ENCODE data around the gene SPX.

GRCh38 chr12:21545557-21545956, 19.5 kb downstream of the SPX start:
- TF ChIP-seq, protein P1, sequence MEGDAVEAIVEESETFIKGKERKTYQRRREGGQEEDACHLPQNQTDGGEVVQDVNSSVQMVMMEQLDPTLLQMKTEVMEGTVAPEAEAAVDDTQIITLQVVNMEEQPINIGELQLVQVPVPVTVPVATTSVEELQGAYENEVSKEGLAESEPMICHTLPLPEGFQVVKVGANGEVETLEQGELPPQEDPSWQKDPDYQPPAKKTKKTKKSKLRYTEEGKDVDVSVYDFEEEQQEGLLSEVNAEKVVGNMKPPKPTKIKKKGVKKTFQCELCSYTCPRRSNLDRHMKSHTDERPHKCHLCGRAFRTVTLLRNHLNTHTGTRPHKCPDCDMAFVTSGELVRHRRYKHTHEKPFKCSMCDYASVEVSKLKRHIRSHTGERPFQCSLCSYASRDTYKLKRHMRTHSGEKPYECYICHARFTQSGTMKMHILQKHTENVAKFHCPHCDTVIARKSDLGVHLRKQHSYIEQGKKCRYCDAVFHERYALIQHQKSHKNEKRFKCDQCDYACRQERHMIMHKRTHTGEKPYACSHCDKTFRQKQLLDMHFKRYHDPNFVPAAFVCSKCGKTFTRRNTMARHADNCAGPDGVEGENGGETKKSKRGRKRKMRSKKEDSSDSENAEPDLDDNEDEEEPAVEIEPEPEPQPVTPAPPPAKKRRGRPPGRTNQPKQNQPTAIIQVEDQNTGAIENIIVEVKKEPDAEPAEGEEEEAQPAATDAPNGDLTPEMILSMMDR (IDR thresholded peaks at IDR 0.05), result no peak
- TF ChIP-seq POLR2A (IDR thresholded peaks at IDR 0.05), result no peak
